AG09309 (cell line): ENCODE measurements around the gene KANSL1.

Source experiments
- DNase-seq: peaks from one replicate; pipeline ENCODE4 v3.0.0-alpha.2; 2010; ENCODE audit warnings: low read depth
- H3K4me3 ChIP-seq: 2 replicates; pipeline ENCODE4 v1.5.1; 2011; ENCODE audit warnings: mild to moderate bottlenecking, low read depth, low read length, moderate library complexity; ENCODE audit not compliant: control insufficient read depth
- TF ChIP-seq, protein P1 (sequence below): IDR thresholded peaks from 2 replicates; pipeline ENCODE4 v1.5.1; 2011; ENCODE audit warnings: mild to moderate bottlenecking, low read depth, low read length, inconsistent platforms; ENCODE audit not compliant: insufficient read depth, control insufficient read depth; ENCODE audit errors: missing control alignments

Gene KANSL1

DNA sequence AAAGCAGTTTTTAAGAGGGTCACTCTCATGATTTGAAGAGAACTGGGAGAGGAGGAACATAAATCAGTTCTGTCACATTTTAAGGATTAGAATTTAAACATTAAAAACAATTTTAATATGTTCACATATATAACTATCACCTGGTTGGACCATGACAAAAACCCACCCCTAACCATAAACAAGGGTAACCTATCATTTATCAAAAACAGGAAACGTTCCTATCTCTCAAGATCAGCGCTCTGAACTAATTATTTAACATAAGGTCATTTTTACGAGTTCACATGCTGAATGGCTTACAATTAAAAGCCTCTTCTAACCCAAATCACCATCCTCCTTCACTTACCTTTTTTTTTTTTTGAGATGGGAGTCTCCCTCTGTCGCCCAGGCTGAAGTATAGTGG, 45.0 kb downstream of the KANSL1 start:
- H3K4me3 ChIP-seq = no peak overlapping the region
- TF ChIP-seq, protein P1, sequence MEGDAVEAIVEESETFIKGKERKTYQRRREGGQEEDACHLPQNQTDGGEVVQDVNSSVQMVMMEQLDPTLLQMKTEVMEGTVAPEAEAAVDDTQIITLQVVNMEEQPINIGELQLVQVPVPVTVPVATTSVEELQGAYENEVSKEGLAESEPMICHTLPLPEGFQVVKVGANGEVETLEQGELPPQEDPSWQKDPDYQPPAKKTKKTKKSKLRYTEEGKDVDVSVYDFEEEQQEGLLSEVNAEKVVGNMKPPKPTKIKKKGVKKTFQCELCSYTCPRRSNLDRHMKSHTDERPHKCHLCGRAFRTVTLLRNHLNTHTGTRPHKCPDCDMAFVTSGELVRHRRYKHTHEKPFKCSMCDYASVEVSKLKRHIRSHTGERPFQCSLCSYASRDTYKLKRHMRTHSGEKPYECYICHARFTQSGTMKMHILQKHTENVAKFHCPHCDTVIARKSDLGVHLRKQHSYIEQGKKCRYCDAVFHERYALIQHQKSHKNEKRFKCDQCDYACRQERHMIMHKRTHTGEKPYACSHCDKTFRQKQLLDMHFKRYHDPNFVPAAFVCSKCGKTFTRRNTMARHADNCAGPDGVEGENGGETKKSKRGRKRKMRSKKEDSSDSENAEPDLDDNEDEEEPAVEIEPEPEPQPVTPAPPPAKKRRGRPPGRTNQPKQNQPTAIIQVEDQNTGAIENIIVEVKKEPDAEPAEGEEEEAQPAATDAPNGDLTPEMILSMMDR = no peak

DNA sequence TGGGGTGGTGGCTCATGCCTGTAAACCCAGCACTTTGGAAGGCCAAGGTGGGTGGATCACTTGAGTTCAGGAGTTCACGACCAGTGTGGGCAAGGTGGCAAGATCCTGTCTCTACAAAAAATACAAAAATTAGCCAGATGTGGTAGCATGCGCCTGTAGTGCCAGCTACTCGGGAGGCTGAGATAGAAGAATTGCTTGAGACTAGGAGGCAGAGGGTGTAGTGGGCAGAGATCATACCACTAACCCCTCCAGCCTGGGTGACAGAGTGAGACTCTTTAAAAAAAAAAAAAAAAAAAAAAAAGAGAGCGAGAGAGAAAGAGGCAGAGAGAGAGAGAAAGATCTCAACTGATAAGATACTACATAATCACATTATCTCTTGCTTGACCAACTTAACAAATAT, 45.9 kb downstream of the KANSL1 start:
- DNase-seq = no peak
- H3K4me3 ChIP-seq = no peak overlapping the region
- TF ChIP-seq, protein P1 = no peak

More for the DNA sequence above, 45.0 kb downstream of the KANSL1 start:
- DNase-seq = no peak

DNA sequence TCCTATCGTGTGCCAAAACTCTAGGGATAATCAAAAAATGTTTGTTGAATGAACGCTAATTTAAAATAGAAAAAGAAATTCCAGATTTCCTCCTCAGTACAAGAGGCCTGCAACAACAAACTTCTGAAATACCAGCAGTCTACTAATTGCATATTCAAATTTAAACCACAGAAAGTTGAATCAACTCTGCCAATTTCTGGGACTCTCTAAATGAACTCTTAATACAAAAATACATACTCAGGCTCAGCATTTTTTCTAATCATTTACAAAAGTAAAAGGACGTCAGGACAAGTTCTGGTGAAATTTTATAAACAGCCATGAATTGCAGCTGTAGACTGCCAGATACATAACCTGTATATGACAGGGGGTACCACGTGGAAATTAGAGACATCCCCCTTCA, 49.0 kb downstream of the KANSL1 start:
- TF ChIP-seq, protein P1 = no peak
- H3K4me3 ChIP-seq = no peak overlapping the region
- no peak for DNase-seq

DNA sequence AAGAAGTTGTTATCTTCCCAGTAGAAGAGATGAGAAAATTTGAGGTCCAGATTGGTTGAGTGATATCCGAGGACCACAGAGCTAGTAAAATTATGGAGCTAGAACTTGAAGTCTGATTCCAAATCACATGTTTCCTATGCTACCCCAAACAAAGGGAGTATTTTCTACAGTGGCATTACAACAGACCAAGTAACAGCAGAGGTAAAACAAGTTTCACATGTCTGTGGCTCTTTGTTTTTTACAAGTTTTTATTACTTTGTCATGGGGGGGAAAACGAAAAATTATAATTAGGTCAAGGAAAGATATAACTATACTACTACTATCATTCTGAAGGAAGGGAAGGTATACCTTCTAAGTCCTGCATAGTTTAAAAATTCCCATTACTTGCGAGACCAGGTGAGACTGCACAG, 49.4 kb downstream of the KANSL1 start:
- DNase-seq = no peak
- H3K4me3 ChIP-seq = no peak overlapping the region
- TF ChIP-seq, protein P1 = no peak

DNA sequence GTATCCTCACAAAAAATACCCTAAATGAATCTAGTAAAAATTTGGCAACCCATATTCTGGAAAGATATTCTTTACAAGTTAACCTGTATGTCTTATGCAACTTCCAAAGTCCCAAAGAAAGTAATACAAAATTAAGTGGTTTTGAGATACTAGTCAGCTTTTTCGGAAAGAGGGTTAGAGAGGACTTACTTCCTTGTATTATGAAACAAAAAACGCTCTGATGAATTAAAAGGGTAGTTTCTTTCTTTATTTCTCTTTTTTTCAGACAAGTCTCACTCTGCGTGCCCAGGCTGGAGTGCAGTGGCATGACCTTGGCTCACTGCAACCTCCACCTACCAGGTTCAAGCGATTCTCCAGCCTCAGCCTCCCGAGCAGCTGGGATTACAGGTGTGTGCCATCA, 51.6 kb downstream of the KANSL1 start:
- no peak for DNase-seq

DNA sequence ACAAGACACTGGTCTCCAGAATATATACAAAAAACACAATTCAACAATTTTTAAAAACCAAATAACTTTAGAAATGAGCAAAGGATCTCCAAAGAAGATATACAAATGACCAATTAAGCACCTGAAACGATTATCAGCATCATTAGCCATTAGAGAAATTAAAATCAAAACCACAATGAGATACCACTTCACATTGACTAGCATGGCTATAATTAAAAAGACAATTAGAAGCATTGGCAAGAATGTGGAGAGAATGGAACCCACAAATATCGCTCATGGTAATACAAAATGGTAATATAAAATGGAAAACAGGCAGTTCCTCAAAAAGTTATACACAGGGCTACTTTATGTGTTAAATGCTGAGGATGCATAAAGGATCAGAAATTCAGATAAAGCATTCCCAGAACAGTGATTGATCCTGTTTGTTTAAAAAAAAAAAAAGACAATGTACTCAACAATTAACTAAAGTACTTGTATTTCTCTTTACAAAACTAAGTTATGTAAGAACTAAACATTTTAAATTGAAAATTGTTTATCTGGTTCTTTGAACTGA, 52.5 kb downstream of the KANSL1 start:
- DNase-seq = no peak
- no peak overlapping the region for H3K4me3 ChIP-seq
- TF ChIP-seq, protein P1 = no peak

More for the DNA sequence above, 51.6 kb downstream of the KANSL1 start:
- TF ChIP-seq, protein P1 = no peak
- no peak overlapping the region for H3K4me3 ChIP-seq
